NCI-H1105 treated with DMSO at 0.1 percent for 48 hours (cell line): Measurements from ENCODE around the gene SPEF2.

Experiments used
- DNase-seq: peaks from one replicate; lab custom pipeline; 2025; lab: John Stamatoyannopoulos, UW

The SPEF2 gene

GRCh38 chr5:35780236-35780635 lies 162.6 kb downstream of the SPEF2 start:
- no peak for DNase-seq

GRCh38 chr5:35781181-35781790 lies 163.6 kb downstream of the SPEF2 start:
- no peak for DNase-seq

GRCh38 chr5:35783551-35783950 lies 165.9 kb downstream of the SPEF2 start:
- no peak for DNase-seq

- no peak for DNase-seq
These were observed 168.0 kb downstream of the SPEF2 start for GRCh38 chr5:35785601-35786085.

GRCh38 chr5:35788724-35789123 lies 171.1 kb downstream of the SPEF2 start:
- no peak for DNase-seq

GRCh38 chr5:35789732-35790456 lies 172.2 kb downstream of the SPEF2 start:
- no peak for DNase-seq

GRCh38 chr5:35790457-35790822 lies 172.8 kb downstream of the SPEF2 start:
- DNase-seq = no peak

GRCh38 chr5:35794328-35794619 lies 176.6 kb downstream of the SPEF2 start:
- DNase-seq = no peak

- no peak for DNase-seq
These were observed 177.2 kb downstream of the SPEF2 start for GRCh38 chr5:35794684-35795375.

GRCh38 chr5:35799181-35799580 lies 181.5 kb downstream of the SPEF2 start:
- DNase-seq = no peak

- DNase-seq = no peak
These were observed 182.1 kb downstream of the SPEF2 start for GRCh38 chr5:35799753-35800152.

GRCh38 chr5:35803191-35803651 lies 185.6 kb downstream of the SPEF2 start:
- DNase-seq = peak; percentile 93

- peak; percentile 95 for DNase-seq
These were observed 186.6 kb downstream of the SPEF2 start for GRCh38 chr5:35804201-35804653.

GRCh38 chr5:35804841-35805240 lies 187.2 kb downstream of the SPEF2 start:
- DNase-seq = no peak

GRCh38 chr5:35810601-35811000 lies 192.9 kb downstream of the SPEF2 start:
- DNase-seq = no peak

- DNase-seq = no peak
These were observed 193.6 kb downstream of the SPEF2 start for GRCh38 chr5:35811108-35811741.

GRCh38 chr5:35813521-35813920 lies 195.9 kb downstream of the SPEF2 start:
- no peak for DNase-seq

GRCh38 chr5:35815089-35815936 lies 197.7 kb downstream of the SPEF2 start:
- DNase-seq = no peak

GRCh38 chr5:35816881-35817521 lies 199.3 kb downstream of the SPEF2 start:
- no peak for DNase-seq

- no peak for DNase-seq
These were observed 201.4 kb downstream of the SPEF2 start for GRCh38 chr5:35819026-35819425.

GRCh38 chr5:35819668-35820067 lies 202.0 kb downstream of the SPEF2 start:
- DNase-seq = no peak
